Right forelimb (tissue), 1 donor: ENCODE measurements around the gene FAM124A.

Source experiments
- DNase-seq: peaks from one replicate; pipeline ENCODE4 v3.0.0-alpha.2; 2018

The FAM124A gene

DNA sequence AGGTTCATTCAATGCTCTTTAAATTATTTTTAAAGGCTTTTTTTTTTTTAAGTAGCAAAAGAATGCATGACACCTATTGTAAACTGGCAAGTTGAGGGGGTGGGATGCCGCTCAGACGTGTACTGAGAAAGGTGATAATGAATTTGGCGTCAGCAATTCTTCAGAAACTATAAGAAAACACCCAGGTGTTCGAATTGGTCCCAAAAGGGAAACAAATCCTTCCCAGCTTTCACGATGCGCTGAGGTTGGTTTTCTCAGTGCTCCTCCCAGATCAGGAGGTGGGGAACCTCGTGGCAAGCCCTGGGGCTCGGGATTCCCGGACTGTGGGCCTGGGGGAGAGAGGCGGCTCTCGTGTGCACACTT, 543 bp upstream of the FAM124A start:
- DNase-seq, result no peak

DNA sequence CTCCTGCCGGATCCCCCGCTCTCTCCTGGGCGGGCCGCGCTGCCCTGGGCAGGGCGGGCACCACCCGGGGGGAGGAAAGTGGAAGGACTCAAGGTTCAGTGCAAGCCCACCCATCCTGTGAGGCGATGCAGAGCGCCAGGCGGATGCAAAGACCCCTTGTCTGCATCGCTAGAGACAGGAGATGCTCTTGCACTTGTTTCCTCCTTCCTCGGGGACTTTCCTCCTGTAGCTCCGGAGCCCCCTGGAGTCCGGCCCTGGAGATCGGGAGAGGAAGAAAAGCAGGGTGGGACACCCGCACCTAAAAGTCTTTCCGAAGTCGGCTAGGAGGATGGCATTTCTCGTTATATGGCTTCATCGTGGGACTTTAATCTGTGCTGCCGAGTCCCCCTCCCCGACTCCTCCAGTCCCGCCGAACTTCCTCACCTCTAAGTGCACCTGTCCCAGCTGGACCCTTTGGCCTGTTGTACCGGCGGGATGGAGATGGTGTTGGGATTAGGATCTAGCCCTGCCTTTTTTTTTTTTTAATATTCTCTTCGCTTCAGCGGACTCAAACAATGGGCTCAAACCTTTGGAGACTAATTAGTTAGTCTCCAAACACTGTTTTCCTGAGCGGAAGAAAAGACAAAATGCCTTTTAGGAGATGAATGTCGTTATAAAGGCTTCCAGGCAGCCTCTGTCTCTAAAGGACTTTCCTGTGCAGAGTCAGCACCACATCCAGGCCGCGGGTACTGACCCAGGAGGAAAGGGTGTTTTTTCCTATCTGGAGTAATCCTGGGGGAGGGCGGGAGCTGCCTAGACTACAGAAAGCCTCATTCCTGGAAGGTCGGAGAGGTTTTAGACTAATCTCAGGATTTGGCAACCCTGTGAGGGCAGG, 725 bp downstream of the FAM124A start:
- DNase-seq, result peak; percentile 53

GRCh38 chr13:51223560-51224270, 1.5 kb downstream of the FAM124A start:
- no peak for DNase-seq

- DNase-seq, result no peak
Observed at GRCh38 chr13:51225029-51225428, 2.8 kb downstream of the FAM124A start.

GRCh38 chr13:51227404-51227803, 5.2 kb downstream of the FAM124A start:
- no peak for DNase-seq

DNA sequence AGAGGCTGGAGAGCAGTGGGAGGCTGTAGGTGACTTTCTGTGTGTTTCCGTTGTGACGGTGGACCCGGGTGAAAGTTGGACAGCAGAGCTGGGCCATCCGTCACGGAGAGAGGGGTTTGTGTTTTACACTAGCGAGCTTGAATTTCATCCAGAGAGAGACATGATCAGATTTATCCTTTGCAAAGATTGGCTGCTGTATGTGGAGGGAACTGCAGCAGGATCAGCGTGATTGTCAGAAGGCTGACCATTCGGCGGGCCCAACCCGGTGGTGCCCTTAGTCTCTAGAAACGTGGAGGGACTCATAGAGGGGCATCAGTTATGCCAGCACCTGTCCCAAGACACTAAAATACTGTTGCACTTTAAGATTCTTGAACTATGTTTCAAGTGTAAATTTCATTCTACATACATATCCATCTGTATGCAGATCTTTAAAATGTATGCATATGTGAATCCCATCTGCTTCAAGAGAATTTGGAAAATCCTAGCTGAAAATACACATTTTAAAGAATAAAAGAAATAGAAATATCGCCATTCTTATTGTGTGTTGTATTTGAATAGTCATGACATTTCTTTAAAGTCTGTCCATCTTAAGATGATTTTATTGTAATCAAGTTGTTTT, 7.0 kb downstream of the FAM124A start:
- no peak for DNase-seq

- no peak for DNase-seq
Observed at GRCh38 chr13:51229731-51230130, 7.5 kb downstream of the FAM124A start.

DNA sequence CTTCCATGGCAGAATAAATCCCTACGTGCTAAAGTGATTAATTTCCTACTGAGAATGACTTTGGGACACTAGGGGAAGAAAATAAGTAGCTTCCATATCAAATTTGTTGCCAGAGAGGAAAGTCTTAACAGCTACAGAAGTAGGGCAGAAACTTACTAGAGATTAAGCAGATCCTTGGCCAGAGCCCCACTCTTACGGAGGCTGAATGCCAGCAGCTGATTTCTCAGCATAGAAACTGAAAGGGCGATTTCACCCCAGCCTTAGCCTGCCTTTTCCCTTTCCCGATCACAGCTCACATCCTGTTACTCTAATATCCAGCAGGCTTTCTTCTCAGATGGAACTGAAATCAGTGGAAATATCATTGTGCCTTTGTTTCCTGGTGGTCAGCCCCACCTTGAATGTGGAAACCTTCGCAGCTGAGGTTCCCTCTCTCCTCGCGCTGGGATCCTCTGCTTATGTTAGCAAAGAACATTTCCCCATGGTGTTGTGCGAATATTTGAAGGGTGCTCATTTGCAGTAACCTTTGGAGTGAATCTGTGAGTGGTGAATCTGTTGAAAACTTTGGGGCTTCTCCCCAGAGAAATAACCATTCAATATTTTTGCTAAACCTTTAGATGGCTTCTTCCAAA, 8.4 kb downstream of the FAM124A start:
- peak; percentile 62 for DNase-seq

- no peak for DNase-seq
Observed at GRCh38 chr13:51231456-51231855, 9.3 kb downstream of the FAM124A start.

DNA sequence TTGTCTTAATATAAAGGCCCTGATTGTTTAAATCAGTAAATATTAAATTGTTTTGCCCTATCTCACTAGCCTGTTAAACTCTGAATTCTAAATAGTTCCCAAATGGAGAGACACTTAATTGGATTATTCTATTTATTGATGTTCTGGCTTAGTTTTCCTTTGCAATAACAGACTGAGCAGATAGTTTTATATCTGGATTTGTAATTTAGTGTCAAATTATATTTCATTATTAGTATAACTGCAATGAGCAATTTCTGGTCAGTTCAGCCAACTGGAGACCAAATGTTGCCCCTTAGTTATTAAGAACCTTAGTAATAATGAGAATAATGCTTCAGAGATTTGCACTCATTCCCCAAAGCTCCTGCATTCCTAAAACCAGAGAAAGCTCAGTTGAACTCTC, 10.1 kb downstream of the FAM124A start:
- DNase-seq, result no peak

- no peak for DNase-seq
Observed at GRCh38 chr13:51233117-51233826, 11.1 kb downstream of the FAM124A start.

- no peak for DNase-seq
Observed at GRCh38 chr13:51234676-51235075, 12.5 kb downstream of the FAM124A start.

- no peak for DNase-seq
Observed at GRCh38 chr13:51235186-51235585, 13.0 kb downstream of the FAM124A start.

GRCh38 chr13:51235756-51236490, 13.7 kb downstream of the FAM124A start:
- no peak for DNase-seq

DNA sequence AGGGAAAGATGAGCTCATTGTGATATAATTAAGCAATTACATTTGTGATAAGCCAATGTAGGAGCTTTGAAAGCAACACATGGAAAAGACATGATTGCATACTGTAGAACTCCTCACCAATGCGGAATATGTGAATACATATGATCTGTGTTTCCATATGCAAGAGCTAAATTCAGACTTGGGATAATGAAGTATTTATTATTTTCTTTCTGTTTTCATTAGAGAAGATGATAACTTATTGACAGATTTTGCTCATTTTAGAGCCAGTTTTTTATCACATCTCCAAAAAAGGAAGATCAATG, 14.2 kb downstream of the FAM124A start:
- DNase-seq, result no peak

DNA sequence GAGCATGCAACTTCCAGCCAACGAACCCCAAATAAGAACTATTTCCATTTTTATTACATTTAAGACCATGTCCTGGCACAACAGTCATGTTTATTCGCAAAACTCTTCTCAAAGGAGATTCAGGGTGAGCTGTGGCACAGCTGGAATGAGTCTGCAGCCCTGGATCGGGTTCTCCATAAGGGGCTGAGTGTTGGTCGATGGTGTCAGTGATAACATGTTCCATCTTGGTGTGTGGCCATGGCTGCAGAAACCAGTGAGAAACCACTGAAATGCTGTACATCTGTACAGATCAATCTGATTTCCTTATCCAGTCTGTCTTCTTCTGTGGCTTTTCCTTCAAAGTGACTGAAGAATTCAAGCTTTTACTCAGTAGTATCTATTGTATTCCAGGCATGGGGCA, 15.2 kb downstream of the FAM124A start:
- no peak for DNase-seq

DNA sequence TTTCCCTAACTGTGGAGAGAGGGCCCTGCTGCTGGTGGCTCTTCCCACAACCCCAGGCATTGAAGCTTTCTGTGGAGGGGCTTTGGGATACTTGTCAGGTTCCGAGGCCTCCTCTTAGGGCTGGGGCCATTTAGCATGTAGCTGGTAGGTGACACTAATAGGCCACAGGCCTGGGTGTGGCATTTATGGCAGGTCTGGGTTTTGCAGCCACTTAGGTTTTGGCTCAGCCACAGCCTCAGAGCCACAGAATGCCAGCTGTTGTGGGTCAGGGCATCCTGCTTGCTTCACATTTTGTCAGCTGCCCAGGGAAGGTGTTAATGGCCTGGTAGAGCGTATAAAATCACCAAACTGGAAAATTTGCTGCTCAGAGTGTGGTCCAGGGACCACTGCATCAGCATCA, 15.7 kb downstream of the FAM124A start:
- DNase-seq, result no peak

GRCh38 chr13:51240178-51240577, 18.0 kb downstream of the FAM124A start:
- DNase-seq, result no peak

- DNase-seq, result no peak
Observed at GRCh38 chr13:51240958-51241357, 18.8 kb downstream of the FAM124A start.

DNA sequence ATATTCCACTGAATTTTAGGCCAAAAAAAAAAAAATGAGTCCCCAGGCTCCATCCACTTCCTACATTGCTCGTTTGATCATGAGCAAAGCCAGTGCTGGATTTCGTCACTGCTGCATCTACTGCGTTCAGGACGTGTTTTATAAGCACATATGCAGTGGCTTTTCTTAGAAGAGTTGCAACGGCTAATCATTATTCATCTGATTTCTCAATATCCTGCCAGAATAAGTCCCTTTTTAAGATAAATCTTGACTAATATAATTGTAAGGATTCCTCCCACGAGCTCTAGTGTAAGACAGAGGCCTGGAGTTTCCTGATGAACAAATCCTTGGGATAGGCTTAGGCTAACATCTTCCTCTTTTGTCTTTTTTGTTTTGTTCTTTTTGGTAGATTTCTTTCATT, 19.5 kb downstream of the FAM124A start:
- no peak for DNase-seq

DNA sequence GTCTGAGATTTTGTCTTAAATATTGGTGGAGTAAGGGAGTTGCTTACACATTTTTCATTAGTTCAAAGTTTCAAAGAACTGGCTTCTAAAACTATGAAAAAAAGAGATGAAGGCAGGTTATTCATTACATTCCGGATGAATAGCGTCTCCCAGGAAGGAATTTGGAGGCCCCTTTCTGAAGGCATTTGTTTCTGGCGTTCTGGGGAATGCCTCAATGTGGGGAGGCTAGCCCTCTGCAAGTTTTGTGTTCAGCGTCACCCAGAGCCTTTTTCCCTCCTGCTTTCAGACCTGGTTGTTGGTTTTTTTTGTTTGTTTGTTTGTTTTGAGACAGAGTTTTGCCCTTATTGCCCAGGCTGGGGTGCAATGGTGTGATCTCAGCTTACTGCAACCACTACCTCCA, 21.0 kb downstream of the FAM124A start:
- no peak for DNase-seq

DNA sequence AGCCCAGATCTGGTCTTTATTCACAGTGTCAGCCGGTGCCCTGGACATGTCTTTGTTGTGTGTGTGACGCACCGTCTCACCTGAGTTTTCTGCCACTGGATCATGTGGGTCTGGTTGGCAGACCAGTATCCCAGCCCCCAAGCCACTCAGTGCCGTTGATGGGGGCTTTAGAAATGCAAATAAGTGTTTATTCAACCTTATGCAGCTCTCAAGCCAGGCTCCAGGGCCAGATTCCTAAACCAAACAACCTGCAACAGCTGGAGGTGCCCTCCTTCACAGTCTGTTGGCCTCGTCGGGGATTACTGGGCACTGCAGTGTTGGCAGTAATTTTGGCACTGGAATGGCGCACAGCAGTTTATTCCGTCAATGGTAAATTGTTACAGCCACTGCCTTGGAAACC, 21.6 kb downstream of the FAM124A start:
- no peak for DNase-seq
